Psoas muscle (tissue), 7 donors: Measurements from ENCODE around the gene LASP1NB.
"Not testable (repeated sequence)": the region's sequence is repeated elsewhere in the genome, so short reads cannot be mapped to it uniquely, and the experiment has no call there.

Experiments used
- ATAC-seq, 4 donors: fragments of 200-7000 bp; cut with Tn5 transposase; one replicate each; pipeline ENCODE4 v1.9.1; 2020; ENCODE audit warnings: moderate library complexity in 3 of 4, mild to moderate bottlenecking in 2 of 4
- DNase-seq, 2 donors: peaks; one replicate each; pipeline ENCODE4 v3.0.0-alpha.2; 2020
- H3K27ac ChIP-seq: fragments of 200-600 bp; one replicate; pipeline ENCODE4 v1.8.0; 2022
- H3K27me3 ChIP-seq, 3 donors: fragments of 200-600 bp in 1 of 3; one replicate each; pipeline versions ENCODE4 v1.6.1 to v1.8.0; 2013 to 2022; ENCODE audit warnings: low read length in 2 of 3, mild to moderate bottlenecking in 2 of 3, moderate library complexity in 1 of 3; ENCODE audit not compliant: insufficient read depth in 3 of 3
- H3K36me3 ChIP-seq, 2 donors: fragments of 200-600 bp in 1 of 2; one replicate each; pipeline versions ENCODE4 v1.6.1 to v1.8.0; 2013 to 2022; ENCODE audit warnings: low read depth in 1 of 2, mild to moderate bottlenecking in 1 of 2, moderate library complexity in 1 of 2; ENCODE audit not compliant: insufficient read depth in 1 of 2
- H3K4me1 ChIP-seq: fragments of 200-600 bp; one replicate; pipeline ENCODE4 v1.8.0; 2022
- H3K4me3 ChIP-seq: fragments of 200-600 bp; one replicate; pipeline ENCODE4 v1.8.0; 2022; ENCODE audit warnings: mild to moderate bottlenecking
- H3K9me3 ChIP-seq: fragments of 200-600 bp; one replicate; pipeline ENCODE4 v1.8.0; 2022
- WGBS, 3 donors: extraction: QIAGEN DNeasy Blood & Tissue Kit; methylation state at CpG; one replicate each; pipeline versions ENCODE4 v1.1.6 to v1.1.7; 2013; 5-methylcytosine and 5-hydroxymethylcytosine counted together
- intact Hi-C, 2 donors: fragments of 100-400 bp; cut with DNase I; formaldehyde crosslinking; loops; one replicate each; pipeline versions ENCODE4 v1.11.0 to v1.14.2; 2022
- TF ChIP-seq, protein P1 (sequence below): fragments of 200-600 bp; IDR thresholded peaks from one replicate; pipeline ENCODE4 v1.8.0; 2022; ENCODE audit warnings: antibody characterized with exemption
- donor health status: healthy with polysubstance abuse.
- donor health status: DM: no; HTN: no; CAD: no; lungs with moderate emphysema.
- donor health status: Bipolar disorder and iron deficiency.
- donor health status: healthy.
- donor health status: DM: yes; HTN: yes; CAD: no.
- donor health status: DM: no; HTN: no; CAD: no.
- donor health status: DM: yes; HTN: yes; CAD: no.

The LASP1NB gene

DNA sequence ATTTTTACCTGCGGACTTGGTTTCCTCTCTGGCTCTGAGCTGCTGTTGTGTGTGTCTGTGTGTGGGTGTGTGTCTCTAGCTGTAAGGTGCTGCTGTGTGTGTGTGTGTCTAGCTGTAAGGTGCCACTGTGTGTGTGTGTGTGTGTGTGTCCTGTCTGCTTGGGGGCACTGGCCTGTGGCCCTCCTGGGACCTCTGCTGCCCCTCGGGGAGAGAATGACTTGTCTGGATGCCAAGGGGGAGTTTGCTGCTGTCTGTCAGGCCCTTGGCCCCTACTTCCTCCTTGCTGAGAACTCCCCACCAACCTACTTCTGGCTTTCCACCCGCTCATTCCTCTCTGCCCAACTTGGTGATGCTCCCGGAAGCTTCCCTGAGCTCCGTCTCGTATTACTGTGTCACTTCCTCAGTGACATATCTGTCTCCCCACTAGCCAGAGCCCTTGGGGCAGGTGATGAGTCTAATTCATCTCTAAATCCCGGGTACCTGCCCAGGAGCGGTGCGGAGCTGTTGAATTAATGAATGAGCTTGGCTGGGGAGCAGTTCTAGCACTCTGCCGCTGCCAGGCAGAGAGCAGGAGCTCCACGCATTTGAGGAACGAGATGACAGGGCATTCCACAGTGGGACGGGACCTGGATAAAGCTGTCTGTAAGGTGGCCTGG, 3.5 kb upstream of the LASP1NB start:
- no peak overlapping the region for H3K4me3 ChIP-seq
- peak overlapping the region; percentile 41 for H3K27ac ChIP-seq
- TF ChIP-seq, protein P1, sequence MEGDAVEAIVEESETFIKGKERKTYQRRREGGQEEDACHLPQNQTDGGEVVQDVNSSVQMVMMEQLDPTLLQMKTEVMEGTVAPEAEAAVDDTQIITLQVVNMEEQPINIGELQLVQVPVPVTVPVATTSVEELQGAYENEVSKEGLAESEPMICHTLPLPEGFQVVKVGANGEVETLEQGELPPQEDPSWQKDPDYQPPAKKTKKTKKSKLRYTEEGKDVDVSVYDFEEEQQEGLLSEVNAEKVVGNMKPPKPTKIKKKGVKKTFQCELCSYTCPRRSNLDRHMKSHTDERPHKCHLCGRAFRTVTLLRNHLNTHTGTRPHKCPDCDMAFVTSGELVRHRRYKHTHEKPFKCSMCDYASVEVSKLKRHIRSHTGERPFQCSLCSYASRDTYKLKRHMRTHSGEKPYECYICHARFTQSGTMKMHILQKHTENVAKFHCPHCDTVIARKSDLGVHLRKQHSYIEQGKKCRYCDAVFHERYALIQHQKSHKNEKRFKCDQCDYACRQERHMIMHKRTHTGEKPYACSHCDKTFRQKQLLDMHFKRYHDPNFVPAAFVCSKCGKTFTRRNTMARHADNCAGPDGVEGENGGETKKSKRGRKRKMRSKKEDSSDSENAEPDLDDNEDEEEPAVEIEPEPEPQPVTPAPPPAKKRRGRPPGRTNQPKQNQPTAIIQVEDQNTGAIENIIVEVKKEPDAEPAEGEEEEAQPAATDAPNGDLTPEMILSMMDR: no peak
- DNase-seq: no peak
- peaks cover 16% of the 10 kb centered on the region for H3K4me1 ChIP-seq
- peak; percentile 44 to 64 (median 55) for ATAC-seq
- intact Hi-C loops: no loop called here
- no peaks in the 10 kb centered on the region for H3K27me3 ChIP-seq
- peaks cover 0 to 22% of the 10 kb centered on the region in 2 donors for H3K36me3 ChIP-seq
- 28 to 37% (median 30%) methylated on average over 13 of the region's 13 CpGs for WGBS, 3 donors
- no peaks in the 10 kb centered on the region for H3K9me3 ChIP-seq

DNA sequence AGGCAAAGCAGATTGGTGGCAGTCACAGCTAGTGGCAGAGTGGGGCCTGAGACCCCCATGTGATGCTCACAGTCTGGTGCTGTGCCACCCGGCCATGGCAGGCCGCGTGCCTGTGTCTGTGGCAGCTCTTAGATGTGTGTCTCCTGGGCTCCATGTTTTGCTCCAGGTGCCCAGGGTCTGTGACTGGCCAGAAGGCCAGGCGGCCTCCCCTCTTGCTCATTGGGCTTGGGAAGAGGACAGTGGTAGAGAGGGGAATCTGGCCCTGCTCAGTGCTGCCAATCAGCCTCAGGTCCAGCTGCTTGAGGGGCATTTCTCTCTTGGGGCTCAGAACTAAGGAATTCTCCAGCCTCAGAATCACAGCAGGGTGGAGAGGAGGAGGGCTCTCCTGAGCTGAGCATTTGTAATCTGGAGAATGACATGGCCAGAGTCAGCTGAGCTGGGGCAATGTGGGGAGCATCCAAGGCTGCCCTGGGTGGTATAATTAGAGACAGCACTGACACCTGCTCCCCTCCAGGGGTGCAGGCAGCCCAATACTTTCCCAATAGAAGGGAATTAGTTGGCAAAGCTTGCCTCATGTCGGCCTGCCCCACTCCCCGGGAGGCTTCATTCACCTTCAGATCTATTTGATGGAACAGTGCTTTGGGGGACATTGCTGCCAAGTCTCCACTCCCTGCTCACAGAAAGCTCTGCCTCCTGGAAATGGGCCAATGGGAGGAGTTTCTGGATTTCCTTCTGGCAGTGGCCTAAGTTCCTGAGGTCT, 2.7 kb upstream of the LASP1NB start:
- ATAC-seq: peak; percentile 24 to 70 (median 56)
- TF ChIP-seq, protein P1: no peak
- peaks cover 0 to 17% of the 10 kb centered on the region in 2 donors for H3K36me3 ChIP-seq
- peak overlapping the region; percentile 41 for H3K27ac ChIP-seq
- no peaks in the 10 kb centered on the region for H3K27me3 ChIP-seq
- peak; percentile 56 to 72 for DNase-seq
- intact Hi-C loops: no loop called here
- peaks cover 16% of the 10 kb centered on the region for H3K4me1 ChIP-seq
- H3K9me3 ChIP-seq: no peaks in the 10 kb centered on the region
- 34 to 49% (median 37%) methylated on average over 6 of the region's 6 CpGs for WGBS, 3 donors
- no peak overlapping the region for H3K4me3 ChIP-seq

DNA sequence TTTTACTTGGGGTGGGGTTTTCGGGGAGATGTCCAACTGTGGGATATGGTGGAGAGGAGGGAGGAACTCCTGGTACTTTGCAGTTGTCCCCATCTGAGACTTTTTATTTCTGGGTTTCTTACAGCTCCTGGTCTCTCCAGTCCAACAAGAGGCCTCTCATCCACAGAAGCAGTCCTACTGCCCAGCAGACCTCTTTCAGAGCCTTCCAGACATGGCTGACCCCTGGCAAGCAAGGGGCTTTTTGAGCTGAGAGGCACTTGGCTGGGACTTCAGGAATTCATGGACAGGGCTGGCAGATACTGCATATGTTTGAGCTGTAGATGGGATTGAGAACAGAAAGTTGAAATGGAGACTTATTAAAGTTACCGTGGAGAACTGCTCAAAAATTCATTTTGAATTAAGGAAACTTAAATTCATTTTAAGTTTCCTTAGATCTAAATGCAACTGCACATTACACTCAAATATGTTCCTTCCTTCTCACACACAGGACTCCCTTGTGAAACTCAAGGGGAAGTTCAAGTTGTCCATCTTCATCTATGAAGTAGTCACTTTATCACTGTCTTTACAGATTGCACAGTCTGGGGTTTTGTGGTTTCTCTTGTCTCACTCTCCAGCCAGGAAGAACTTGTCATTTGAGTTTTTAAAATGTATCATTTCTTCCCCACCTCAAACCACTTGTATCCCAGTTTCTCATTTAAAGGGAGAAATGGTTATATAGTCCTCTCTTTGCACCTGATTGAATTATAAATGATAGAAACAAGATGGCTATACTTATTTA, 1.1 kb downstream of the LASP1NB start:
- Histone ChIP-seq H3K36me3 (no peaks in the 10 kb centered on the region), H3K4me3 (no peak overlapping the region), H3K9me3 (no peaks in the 10 kb centered on the region), H3K27ac (no peak overlapping the region), H3K4me1 (peaks cover 10% of the 10 kb centered on the region), H3K27me3 (no peaks in the 10 kb centered on the region)
- WGBS, 3 donors: 63 to 87% (median 64%) methylated on average over 2 of the region's 2 CpGs
- intact Hi-C loops: no loop called here
- TF ChIP-seq, protein P1: no peak
- no peak for DNase-seq
- no peak for ATAC-seq

DNA sequence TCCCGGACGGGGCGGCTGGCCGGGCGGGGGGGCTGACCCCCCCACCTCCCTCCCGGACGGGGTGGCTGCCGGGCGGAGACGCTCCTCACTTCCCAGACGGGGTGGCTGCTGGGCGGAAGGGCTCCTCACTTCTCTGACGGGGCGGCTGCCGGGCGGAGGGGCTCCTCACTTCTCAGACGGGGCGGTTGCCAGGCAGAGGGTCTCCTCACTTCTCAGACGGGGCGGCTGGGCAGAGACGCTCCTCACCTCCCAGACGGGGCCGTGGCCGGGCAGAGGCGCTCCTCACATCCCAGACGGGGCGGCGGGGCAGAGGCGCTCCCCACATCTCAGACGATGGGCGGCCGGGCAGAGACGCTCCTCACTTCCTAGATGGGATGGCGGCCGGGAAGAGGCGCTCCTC, 5.4 kb downstream of the LASP1NB start:
- H3K36me3 ChIP-seq, H3K27ac ChIP-seq, H3K4me1 ChIP-seq, intact Hi-C loops, ATAC-seq, DNase-seq, H3K4me3 ChIP-seq, H3K27me3 ChIP-seq, H3K9me3 ChIP-seq: not testable (repeated sequence)
- WGBS, 3 donors: 88 to 100% (median 92%) methylated on average over 8 to 23 of the region's 36 CpGs

DNA sequence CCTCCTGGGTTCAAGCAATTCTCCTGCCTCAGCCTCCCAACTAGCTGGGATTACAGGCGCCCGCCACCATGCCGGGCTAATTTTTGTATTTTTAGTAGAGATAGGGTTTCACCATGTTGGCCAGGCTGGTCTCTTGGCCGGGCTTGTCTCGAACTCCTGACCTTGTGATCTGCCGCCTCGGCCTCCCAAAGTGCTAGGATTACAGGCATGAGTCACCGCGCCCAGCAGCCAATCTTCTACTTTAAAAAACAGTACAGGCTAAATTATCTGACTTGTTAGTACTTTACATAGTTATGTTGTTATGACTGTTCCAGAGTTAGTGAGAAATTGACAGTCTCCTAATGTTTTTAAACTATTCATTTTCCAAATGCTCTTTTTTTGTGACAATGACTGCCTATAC, 8.5 kb downstream of the LASP1NB start:
- H3K27ac ChIP-seq, H3K36me3 ChIP-seq, H3K9me3 ChIP-seq, ATAC-seq, DNase-seq, H3K4me1 ChIP-seq, H3K4me3 ChIP-seq, intact Hi-C loops, H3K27me3 ChIP-seq: not testable (repeated sequence)
- 52 to 56% (median 54%) methylated on average over 9 of the region's 9 CpGs for WGBS, 3 donors
